Lower leg skin (tissue), 3 donors: ENCODE results near the gene IRF2.

Experiments
- POLR2A ChIP-seq, 2 donors: fragments of 450-650 bp; IDR thresholded peaks; one replicate each; pipeline ENCODE4 v1.6.1; 2016 to 2017; ENCODE audit warnings: antibody characterized with exemption in 2 of 2, mild to moderate bottlenecking in 1 of 2, moderate library complexity in 1 of 2
- TF ChIP-seq, protein P1 (sequence below), 3 donors: fragments of 450-650 bp; IDR thresholded peaks; one replicate each; pipeline ENCODE4 v1.5.1; 2016; ENCODE audit warnings: antibody characterized with exemption in 3 of 3, mild to moderate bottlenecking in 3 of 3, moderate library complexity in 2 of 3

DNA sequence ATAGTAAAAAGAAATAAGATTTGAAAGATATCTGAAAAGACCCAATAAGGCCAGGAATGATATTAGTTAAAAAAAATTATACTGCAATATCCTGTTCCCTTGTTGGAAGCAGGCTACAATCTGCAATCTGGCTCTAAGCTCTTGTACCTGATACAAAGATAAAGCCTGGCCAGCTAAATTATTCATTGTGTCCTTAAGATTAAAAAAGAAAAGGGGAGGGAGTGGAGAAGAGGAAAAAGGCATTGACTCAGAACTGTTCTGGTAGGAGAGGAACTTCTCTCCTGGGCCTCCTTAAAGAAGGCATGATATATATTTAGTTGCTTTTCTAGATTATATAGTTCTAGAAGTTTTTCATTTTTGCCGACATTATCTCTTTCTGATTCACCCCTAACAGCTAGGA, 46.7 kb downstream of the IRF2 start:
- TF ChIP-seq, protein P1, sequence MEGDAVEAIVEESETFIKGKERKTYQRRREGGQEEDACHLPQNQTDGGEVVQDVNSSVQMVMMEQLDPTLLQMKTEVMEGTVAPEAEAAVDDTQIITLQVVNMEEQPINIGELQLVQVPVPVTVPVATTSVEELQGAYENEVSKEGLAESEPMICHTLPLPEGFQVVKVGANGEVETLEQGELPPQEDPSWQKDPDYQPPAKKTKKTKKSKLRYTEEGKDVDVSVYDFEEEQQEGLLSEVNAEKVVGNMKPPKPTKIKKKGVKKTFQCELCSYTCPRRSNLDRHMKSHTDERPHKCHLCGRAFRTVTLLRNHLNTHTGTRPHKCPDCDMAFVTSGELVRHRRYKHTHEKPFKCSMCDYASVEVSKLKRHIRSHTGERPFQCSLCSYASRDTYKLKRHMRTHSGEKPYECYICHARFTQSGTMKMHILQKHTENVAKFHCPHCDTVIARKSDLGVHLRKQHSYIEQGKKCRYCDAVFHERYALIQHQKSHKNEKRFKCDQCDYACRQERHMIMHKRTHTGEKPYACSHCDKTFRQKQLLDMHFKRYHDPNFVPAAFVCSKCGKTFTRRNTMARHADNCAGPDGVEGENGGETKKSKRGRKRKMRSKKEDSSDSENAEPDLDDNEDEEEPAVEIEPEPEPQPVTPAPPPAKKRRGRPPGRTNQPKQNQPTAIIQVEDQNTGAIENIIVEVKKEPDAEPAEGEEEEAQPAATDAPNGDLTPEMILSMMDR (IDR thresholded peaks at IDR 0.05) = no peak
- TF ChIP-seq POLR2A (IDR thresholded peaks at IDR 0.05) = no peak
